HFFc6 (cell line): Measurements from ENCODE around the gene FCN2. TPM values are rescaled to one million over a fixed set of nuclear protein-coding genes. Genes with fewer than 3 reads are reported as not detected.

Experiments used
- DNase-seq: peaks from one replicate; pipeline ENCODE4 v3.0.0-alpha.2; 2018
- H3K27ac Mint-ChIP-seq: 2 replicates; pipeline ENCODE4 v1.8.0; 2020; ENCODE audit warnings: mild to moderate bottlenecking, mixed read lengths
- H3K27me3 Mint-ChIP-seq: 2 replicates; pipeline ENCODE4 v1.8.0; 2021; ENCODE audit warnings: mild to moderate bottlenecking, moderate library complexity, mixed read lengths; ENCODE audit not compliant: insufficient read depth
- H3K36me3 Mint-ChIP-seq: 2 replicates; pipeline ENCODE4 v1.8.0; 2021; ENCODE audit warnings: low read depth, mixed read lengths
- H3K4me1 Mint-ChIP-seq: 2 replicates; pipeline ENCODE4 v1.8.0; 2020; ENCODE audit warnings: low read depth, mixed read lengths
- H3K4me3 Mint-ChIP-seq: 2 replicates; pipeline ENCODE4 v1.8.0; 2020; ENCODE audit warnings: mild to moderate bottlenecking, moderate library complexity, mixed read lengths
- H3K9me3 Mint-ChIP-seq: 2 replicates; pipeline ENCODE4 v1.8.0; 2020; ENCODE audit warnings: mild to moderate bottlenecking, mixed read lengths
- long read RNA-seq: library from polyadenylated mRNA; unstranded; transcript quantifications from one replicate; pipeline ENCODE4 v2.0.0, GENCODE V29; 2019
- total RNA-seq, 6 experiments: library from RNA; stranded (reverse); fragmentation: NEBNext Ultra II Directional; extraction: Animal tissue kit (Norgen Biotek cat#: 25700); gene quantifications; 2 replicates in 1 of 6; 3 replicates in 5 of 6; pipeline ENCODE4 v1.2.3, GENCODE V29; 2021
- TF ChIP-seq, protein P1 (sequence below): fragments of 200-600 bp; sonication (generic); IDR thresholded peaks from 2 replicates; pipeline ENCODE4 v1.5.0; 2021; ENCODE audit warnings: antibody characterized with exemption, mild to moderate bottlenecking

Gene FCN2
- not detected for total RNA-seq
- long read RNA-seq, result 0 reads

- TF ChIP-seq, protein P1, sequence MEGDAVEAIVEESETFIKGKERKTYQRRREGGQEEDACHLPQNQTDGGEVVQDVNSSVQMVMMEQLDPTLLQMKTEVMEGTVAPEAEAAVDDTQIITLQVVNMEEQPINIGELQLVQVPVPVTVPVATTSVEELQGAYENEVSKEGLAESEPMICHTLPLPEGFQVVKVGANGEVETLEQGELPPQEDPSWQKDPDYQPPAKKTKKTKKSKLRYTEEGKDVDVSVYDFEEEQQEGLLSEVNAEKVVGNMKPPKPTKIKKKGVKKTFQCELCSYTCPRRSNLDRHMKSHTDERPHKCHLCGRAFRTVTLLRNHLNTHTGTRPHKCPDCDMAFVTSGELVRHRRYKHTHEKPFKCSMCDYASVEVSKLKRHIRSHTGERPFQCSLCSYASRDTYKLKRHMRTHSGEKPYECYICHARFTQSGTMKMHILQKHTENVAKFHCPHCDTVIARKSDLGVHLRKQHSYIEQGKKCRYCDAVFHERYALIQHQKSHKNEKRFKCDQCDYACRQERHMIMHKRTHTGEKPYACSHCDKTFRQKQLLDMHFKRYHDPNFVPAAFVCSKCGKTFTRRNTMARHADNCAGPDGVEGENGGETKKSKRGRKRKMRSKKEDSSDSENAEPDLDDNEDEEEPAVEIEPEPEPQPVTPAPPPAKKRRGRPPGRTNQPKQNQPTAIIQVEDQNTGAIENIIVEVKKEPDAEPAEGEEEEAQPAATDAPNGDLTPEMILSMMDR, result no peak
- no peak for DNase-seq
- Mint-ChIP-seq H3K27me3 (peaks cover 40% of the 10 kb centered on the region), H3K4me1 (no peaks in the 10 kb centered on the region), H3K36me3 (no peaks in the 10 kb centered on the region), H3K9me3 (no peaks in the 10 kb centered on the region), H3K27ac (no peak within 1 kb of the TSS), H3K4me3 (no peak within 1 kb of the TSS)
Observed at GRCh38 chr9:134880484-134881312, at the start of gene FCN2. Gene FCN2, plus strand, starts transcription at chr9:134880810. Its CDS starts 12 bp downstream, at chr9:134880822.

DNA sequence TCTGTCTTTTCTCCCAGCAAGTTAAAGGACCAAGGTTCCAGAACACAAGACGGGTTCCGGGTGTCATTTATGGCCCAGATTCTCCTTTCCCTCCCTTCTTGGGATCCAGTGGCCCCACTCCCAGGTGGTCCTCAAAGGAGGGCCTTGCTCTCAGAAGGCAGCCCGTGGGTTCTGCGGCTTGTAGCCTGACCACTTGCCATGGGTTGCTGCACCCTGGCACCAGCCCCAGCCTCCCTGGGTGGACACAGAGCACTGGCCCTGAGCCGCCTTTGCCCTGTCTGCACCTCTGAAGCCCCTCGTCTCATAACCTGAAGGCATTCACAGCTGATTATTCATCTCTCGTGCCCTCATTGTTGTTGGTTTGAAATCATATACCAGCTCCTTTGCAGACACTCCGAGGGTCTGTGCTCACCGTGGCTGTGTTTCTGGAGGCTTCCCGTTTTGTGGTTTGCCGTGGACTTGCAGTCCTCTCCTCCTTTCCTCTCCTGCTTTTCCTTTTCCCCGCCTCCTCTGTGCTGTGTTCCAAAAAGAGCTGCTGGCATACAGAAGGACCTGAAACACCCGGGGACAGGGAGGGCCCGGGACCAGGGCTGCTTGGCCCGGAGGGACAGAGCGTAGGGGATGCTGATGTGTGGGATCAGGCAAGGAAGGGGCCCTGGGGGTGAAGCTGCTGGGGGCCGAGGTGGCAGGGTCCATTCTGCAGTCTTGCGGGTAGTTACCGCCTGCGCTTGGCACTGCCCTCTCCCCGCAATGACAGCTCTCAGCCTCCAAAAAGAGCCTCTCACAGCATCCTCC lies 49.5 kb upstream of the FCN2 start:
- Mint-ChIP-seq H3K9me3 (no peaks in the 10 kb centered on the region), H3K36me3 (peaks cover 13% of the 10 kb centered on the region; the same call in 1 of the 2 replicates), H3K4me1 (no peaks in the 10 kb centered on the region), H3K4me3 (no peak overlapping the region; the same call in 1 of the 2 replicates), H3K27me3 (peaks cover 17% of the 10 kb centered on the region), H3K27ac (no peak overlapping the region; the same call in 1 of the 2 replicates)
- DNase-seq, result no peak
- TF ChIP-seq, protein P1, result no peak

DNA sequence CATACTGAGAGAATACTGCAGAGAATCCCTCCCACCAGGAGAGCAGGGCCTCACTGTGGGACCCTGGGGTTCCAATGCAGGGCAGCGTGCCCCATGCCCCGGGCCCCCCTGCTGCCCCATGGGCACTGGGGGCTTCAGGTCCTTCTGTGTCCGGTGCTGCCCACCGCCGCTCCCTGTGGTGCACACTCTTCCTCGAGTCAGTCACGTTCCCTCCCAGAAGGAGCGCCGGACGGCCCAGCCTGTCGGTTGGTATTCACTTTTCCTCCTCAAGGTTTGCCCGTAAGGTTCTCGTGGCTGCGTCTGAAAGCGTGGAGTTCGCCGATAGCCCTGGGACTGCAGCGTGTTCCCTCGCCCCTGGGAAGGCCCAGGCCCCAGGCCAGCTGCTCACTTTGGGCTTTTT lies 48.1 kb upstream of the FCN2 start:
- DNase-seq, result no peak
- Mint-ChIP-seq H3K27ac (no peak overlapping the region; the same call in 1 of the 2 replicates), H3K4me1 (peaks cover 7% of the 10 kb centered on the region)

GRCh38 chr9:134833294-134833880 lies 47.2 kb upstream of the FCN2 start:
- no peak overlapping the region; the same call in 1 of the 2 replicates for H3K4me3 Mint-ChIP-seq
- H3K27me3 Mint-ChIP-seq, result peaks cover 28% of the 10 kb centered on the region
- TF ChIP-seq, protein P1, result no peak
- H3K4me1 Mint-ChIP-seq, result peaks cover 11% of the 10 kb centered on the region
- no peak for DNase-seq
- no peaks in the 10 kb centered on the region for H3K9me3 Mint-ChIP-seq
- peaks cover 13% of the 10 kb centered on the region; the same call in 1 of the 2 replicates for H3K36me3 Mint-ChIP-seq
- no peak overlapping the region; the same call in 1 of the 2 replicates for H3K27ac Mint-ChIP-seq

More for the DNA sequence above, 48.1 kb upstream of the FCN2 start:
- H3K9me3 Mint-ChIP-seq, result no peaks in the 10 kb centered on the region
- peaks cover 8% of the 10 kb centered on the region; the same call in 1 of the 2 replicates for H3K36me3 Mint-ChIP-seq
- peaks cover 26% of the 10 kb centered on the region for H3K27me3 Mint-ChIP-seq
- TF ChIP-seq, protein P1, result no peak
- H3K4me3 Mint-ChIP-seq, result no peak overlapping the region
